Head of caudate nucleus (tissue), 42 donors: ENCODE data around the gene LGR6.

Source experiments
- DNase-seq, 42 donors: peaks; one replicate each; pipeline versions ENCODE4 v3.0.0 to v3.0.0-alpha.2; 2020 to 2021; ENCODE audit warnings: mixed read lengths in 7 of 42
- intact Hi-C: fragments of 100-400 bp; cut with DNase I; formaldehyde crosslinking; loops from one replicate; pipeline ENCODE4 v1.15.0; 2022

Gene LGR6

GRCh38 chr1:202291961-202292712 lies 98.5 kb downstream of the LGR6 start:
- no peak for DNase-seq
- intact Hi-C loops, result no loop called here

GRCh38 chr1:202292773-202293172 lies 99.2 kb downstream of the LGR6 start:
- no peak for DNase-seq

GRCh38 chr1:202293569-202293968 lies 100.0 kb downstream of the LGR6 start:
- DNase-seq, result no peak
- intact Hi-C loops, result no loop called here

More at GRCh38 chr1:202292773-202293172, 99.2 kb downstream of the LGR6 start:
- intact Hi-C loops, result no loop called here

GRCh38 chr1:202302166-202302565 lies 108.6 kb downstream of the LGR6 start:
- intact Hi-C loops, result no loop called here
- no peak for DNase-seq

- intact Hi-C loops, result no loop called here
- DNase-seq, result peak in 12 of 42 donors; percentile 3 to 38 (median 18)
Measured at GRCh38 chr1:202304375-202304774, 110.8 kb downstream of the LGR6 start.

GRCh38 chr1:202305168-202305567 lies 111.6 kb downstream of the LGR6 start:
- intact Hi-C loops, result no loop called here
- DNase-seq, result no peak

- peak in 14 of 42 donors; percentile 6 to 60 (median 30) for DNase-seq
- intact Hi-C loops, result no loop called here
Measured at GRCh38 chr1:202306535-202307345, 113.1 kb downstream of the LGR6 start.

- intact Hi-C loops, result loop anchor here (5.0 kb wide), 1 partner anchor 128 kb away; no protein-coding TSS in a partner anchor
- DNase-seq, result no peak
Measured at GRCh38 chr1:202310071-202310725, 116.6 kb downstream of the LGR6 start.

- DNase-seq, result no peak
- intact Hi-C loops, result loop anchor here (5.0 kb wide), 1 partner anchor 128 kb away; no protein-coding TSS in a partner anchor
Measured at GRCh38 chr1:202310746-202311145, 117.1 kb downstream of the LGR6 start.

GRCh38 chr1:202311875-202312635 lies 118.5 kb downstream of the LGR6 start:
- no peak for DNase-seq
- intact Hi-C loops, result loop anchor here (5.0 kb wide), 1 partner anchor 130 kb away; no protein-coding TSS in a partner anchor

GRCh38 chr1:202315576-202316168 lies 122.1 kb downstream of the LGR6 start:
- intact Hi-C loops, result no loop called here
- peak; percentile 67 to 92 (median 80) for DNase-seq

- intact Hi-C loops, result no loop called here
- DNase-seq, result peak in 1 of 42 donors; percentile 21
Measured at GRCh38 chr1:202316186-202316585, 122.6 kb downstream of the LGR6 start.

GRCh38 chr1:202317941-202318925 lies 124.6 kb downstream of the LGR6 start:
- peak in 1 of 42 donors; percentile 22 for DNase-seq
- intact Hi-C loops, result no loop called here

- no peak for DNase-seq
- intact Hi-C loops, result no loop called here
Measured at GRCh38 chr1:202319381-202320080, 125.9 kb downstream of the LGR6 start.

GRCh38 chr1:202320081-202320405 lies 126.4 kb downstream of the LGR6 start:
- intact Hi-C loops, result no loop called here
- DNase-seq, result peak in 2 of 42 donors; percentile 5 to 10

GRCh38 chr1:202323731-202324130 lies 130.1 kb downstream of the LGR6 start:
- DNase-seq, result peak in 5 of 42 donors; percentile 1 to 20 (median 5)
- intact Hi-C loops, result no loop called here

GRCh38 chr1:202324646-202325045 lies 131.0 kb downstream of the LGR6 start:
- DNase-seq, result no peak
- intact Hi-C loops, result no loop called here
